ENCODE data around the gene ATP11C.
"Not testable (repeated sequence)": the region's sequence is repeated elsewhere in the genome, so short reads cannot be mapped to it uniquely, and the experiment has no call there.

ATP11C gene

GRCh38 chrX:139924069-139924695 is 8.7 kb downstream of the ATP11C start:
- DNase-seq: no peak

- DNase-seq: not testable (repeated sequence)
Observed at GRCh38 chrX:139921142-139921541, 11.7 kb downstream of the ATP11C start.

DNA sequence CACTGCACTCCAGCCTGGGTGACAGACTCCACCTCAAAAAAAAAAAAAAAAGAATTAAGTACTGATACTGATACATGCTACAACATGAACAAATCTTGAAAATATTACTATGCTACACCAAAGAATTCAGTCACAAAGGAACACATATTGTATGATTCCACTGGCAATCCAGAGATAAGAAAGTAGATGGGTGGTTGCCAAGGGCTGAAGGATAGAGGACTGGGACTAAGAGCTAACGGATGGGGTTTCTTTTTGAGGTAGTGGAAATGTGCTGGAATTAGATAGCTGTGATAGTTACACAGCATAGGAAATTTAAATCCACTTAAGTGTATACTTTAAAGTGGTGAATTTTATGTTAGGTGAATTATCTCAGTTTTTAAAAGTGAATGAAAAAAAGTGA is 12.5 kb downstream of the ATP11C start:
- no peak for DNase-seq

- DNase-seq: no peak
Observed at GRCh38 chrX:139914421-139914820, 18.4 kb downstream of the ATP11C start.

GRCh38 chrX:139909712-139910111 is 23.1 kb downstream of the ATP11C start:
- DNase-seq: no peak

DNA sequence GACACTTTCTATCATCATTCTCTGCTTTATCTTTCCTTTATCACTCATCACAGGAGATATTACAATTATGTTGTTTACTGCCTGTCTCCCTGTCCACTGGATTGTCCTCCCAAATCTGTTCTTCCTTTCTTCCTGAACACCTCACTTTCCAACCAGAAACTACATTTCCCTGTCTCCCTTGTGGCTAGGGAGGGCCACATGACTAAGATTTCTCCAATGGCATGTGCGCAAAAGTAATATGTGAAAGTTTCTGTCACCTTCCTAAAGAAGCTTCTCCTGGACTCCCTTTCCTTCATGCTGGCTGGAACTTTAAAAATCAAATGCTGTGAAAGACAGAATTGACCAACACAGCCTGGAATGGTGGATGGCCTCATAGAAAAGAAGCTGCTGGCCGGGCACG is 25.8 kb downstream of the ATP11C start:
- no peak for DNase-seq

DNA sequence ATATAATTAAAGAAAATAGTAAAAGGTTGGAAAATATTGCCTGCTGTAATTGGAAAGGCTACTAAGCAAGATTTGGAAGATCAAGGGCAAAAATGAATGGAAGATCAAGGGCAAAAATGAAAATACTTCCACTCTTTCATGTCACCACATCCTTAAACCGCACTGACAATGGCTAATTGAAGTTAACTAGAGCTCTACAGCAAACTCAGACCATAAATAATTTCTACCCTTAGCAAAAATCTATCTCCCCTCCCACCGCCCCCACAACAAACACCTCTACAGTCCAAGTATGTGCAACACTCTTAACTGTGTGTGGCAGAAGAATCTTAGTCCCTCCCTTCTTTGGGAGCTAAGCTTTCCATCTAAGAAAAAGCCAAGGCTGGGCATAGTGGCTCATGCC is 27.1 kb downstream of the ATP11C start:
- no peak for DNase-seq

DNA sequence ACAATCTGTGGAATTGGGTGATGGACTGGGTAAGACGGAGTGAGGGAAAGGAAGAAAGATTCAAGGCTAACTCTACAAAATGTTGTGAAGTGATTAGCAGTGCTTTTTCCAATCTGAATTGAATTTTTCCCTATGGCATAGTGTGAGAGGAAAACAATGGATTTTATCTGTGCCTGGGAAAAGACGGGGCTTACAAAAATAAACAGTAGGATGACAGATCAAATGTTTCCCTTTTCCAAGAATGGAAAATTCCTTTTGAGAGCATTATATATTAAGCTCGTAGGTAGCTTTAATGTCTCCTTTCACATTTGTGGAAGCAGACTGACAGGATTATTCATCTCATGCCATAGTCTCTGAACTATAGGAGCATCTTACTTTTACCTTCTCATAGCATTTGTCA is 27.8 kb downstream of the ATP11C start:
- DNase-seq: no peak

DNA sequence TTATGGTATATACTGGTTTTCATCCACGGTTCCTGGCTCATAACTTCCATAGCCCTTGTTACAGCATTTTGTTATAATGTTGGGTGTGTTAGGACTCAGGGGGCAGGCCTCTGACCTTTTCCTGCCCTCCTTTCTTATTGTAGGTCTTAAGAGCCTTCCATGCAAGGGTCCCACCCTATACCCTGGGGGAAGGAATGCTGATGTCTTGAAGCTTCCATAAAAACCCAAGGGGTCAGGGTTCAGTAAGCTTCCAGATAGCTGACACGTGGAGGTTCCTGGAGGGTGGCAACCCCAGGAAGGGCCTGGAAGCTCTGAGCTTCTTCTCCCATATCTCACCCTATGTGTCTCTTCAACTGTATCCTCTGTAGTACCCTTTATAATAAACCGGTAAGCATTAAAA is 29.6 kb downstream of the ATP11C start:
- no peak for DNase-seq

DNA sequence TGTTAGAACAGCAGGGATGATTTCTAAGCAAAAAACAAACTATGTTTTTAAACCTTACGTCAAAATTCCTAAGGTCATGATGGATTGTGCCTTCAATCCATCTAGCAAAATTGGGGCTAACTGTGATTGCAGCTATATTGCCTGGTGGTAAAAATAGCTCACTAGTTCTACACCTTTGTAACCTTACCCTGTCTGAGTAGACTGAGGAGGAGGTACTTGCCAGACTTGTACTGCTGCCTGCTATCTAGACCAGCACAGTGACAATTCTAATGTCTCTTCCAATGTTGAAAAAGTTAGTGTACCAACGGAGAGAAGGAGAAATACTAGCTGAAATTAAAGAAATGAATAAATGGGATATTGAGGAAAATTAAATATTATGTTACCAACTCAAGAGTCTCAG is 30.3 kb downstream of the ATP11C start:
- no peak for DNase-seq

DNA sequence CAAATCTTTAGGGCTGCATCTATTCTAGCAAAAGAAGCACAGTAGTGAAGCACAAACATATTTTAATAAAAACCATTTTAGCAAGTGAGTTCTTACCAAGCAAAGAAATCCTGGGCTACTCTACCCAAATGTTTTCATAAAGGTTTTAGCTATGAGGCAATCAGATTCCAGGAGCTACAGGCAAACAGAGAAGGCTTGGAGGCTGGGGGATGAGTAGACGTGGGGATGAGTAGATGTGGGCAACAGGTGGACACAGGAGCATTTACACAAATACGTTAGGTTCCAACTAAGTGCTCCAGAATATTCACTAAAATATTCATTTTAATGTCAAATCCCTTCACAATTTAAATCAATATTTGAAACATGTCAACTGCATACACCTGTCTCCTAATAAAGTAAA is 34.5 kb downstream of the ATP11C start:
- no peak for DNase-seq

DNA sequence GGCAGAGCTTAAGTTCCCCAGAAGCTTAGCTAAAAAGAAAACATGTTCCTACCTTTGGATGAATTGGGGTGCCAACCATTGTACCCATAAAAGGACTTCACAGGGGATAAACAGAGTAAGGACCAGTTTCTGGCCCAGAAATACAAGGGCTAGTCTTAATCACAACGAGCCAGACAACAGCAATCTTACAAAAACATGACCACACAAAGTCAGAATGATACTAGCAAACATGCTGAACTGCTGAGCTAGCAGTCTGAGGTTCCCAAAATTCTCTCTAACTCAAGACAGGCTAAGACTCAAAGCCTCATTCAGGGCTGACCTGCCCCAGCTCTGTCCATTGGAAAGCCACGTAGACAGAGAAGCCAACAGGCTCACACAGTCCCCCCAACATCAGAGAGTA is 40.3 kb downstream of the ATP11C start:
- no peak for DNase-seq

GRCh38 chrX:139890991-139891700 is 41.7 kb downstream of the ATP11C start:
- DNase-seq: no peak

- DNase-seq: no peak
Observed at GRCh38 chrX:139889760-139890159, 43.1 kb downstream of the ATP11C start.

DNA sequence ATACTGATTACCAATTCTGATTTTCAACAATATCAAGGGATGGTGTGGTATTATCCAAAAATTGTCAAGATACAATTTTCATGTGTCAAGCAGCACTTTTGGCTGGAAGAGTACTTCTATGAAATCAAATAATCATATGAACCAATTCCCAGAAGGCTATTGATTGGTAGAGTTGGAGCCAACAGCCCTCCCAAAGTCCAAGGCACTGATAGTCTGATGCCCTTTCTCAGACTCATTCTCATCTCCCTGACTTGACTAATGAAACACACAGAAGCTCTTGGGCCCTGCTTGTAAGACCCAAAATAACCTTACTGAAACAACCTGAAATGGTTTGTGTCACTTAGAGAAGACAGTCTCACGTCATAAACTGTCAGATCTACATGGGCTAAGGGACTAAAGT is 48.9 kb downstream of the ATP11C start:
- no peak for DNase-seq

GRCh38 chrX:139882299-139882698 is 50.6 kb downstream of the ATP11C start:
- no peak for DNase-seq

GRCh38 chrX:139881572-139881971 is 51.3 kb downstream of the ATP11C start:
- DNase-seq: no peak

- DNase-seq: no peak
Observed at GRCh38 chrX:139881130-139881529, 51.7 kb downstream of the ATP11C start.

- DNase-seq: no peak
Observed at GRCh38 chrX:139877710-139878414, 55.0 kb downstream of the ATP11C start.

GRCh38 chrX:139875841-139876240 is 57.0 kb downstream of the ATP11C start:
- DNase-seq: no peak

DNA sequence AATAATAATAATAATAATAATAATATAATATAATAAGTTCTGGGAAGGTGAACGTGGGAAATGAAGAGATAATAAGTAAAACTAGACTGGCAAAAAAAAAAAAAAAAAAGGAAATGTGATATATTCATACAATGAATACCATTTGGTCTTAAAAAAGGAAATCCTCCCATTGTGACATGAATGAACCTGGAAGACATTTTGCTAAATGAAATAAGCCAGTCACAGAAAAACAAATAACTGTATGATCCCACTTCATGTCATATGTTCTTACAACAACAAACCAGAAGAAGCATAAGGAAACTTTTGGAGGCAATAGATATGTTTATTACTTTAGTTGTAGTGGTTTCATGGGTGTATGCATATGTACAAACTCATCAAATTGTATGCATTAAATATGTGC is 63.1 kb downstream of the ATP11C start:
- DNase-seq: no peak

GRCh38 chrX:139864640-139865039 is 68.2 kb downstream of the ATP11C start:
- DNase-seq: no peak

DNA sequence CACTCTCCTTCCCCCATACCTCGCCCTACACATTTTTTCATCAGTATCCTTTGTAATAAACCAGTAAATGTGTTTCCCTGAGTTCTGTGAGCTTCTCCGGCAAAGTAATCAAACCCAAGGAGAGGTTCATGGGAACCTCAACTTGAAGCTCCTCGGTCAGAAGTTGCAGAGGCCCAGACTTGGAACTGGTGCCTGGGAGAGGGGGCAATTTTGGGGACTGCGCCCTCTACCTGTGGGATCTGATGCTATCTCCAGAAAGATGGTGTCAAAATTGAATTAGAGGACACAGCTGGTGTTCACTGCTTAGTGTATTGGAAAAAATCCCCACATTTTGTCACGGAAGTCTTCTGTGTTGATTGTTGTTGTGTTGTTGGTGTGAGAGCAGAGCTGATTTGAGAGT is 70.6 kb downstream of the ATP11C start:
- no peak for DNase-seq

DNA sequence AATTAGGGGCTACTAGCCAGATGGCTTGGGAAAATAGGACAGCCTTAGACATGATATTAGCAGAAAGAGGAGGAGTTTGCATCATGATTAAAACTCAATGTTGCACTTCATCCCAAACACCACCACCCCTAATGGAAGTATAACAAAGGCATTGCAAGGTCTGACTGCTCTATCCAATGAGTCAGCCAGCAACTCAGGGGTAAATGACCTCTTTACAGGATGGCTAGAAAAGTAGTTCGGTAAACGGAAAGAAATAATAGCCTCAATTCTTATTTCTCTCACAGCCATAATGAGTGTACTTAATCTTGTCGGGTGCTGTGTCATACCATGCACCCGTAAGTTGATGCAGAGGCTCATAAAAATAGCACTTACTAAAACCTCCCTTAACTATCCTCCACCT is 76.0 kb downstream of the ATP11C start:
- not testable (repeated sequence) for DNase-seq

Measured in stimulated activated CD4-positive, alpha-beta T cell treated with anti-CD3 and anti-CD28 coated beads, Interleukin-15, amount 100 ng/mL, for 24 hours (primary cell).